GM19351 (cell line): ENCODE data around the gene KRTAP5-4.
"Not testable (repeated sequence)": the region's sequence is repeated elsewhere in the genome, so short reads cannot be mapped to it uniquely, and the experiment has no call there.

Experiments
- ATAC-seq: cut with Tn5 transposase; IDR thresholded peaks from one replicate; pipeline ENCODE4 v1.9.1; 2021; ENCODE audit warnings: mild to moderate bottlenecking, moderate library complexity; ENCODE audit not compliant: unreplicated experiment

Gene KRTAP5-4

DNA sequence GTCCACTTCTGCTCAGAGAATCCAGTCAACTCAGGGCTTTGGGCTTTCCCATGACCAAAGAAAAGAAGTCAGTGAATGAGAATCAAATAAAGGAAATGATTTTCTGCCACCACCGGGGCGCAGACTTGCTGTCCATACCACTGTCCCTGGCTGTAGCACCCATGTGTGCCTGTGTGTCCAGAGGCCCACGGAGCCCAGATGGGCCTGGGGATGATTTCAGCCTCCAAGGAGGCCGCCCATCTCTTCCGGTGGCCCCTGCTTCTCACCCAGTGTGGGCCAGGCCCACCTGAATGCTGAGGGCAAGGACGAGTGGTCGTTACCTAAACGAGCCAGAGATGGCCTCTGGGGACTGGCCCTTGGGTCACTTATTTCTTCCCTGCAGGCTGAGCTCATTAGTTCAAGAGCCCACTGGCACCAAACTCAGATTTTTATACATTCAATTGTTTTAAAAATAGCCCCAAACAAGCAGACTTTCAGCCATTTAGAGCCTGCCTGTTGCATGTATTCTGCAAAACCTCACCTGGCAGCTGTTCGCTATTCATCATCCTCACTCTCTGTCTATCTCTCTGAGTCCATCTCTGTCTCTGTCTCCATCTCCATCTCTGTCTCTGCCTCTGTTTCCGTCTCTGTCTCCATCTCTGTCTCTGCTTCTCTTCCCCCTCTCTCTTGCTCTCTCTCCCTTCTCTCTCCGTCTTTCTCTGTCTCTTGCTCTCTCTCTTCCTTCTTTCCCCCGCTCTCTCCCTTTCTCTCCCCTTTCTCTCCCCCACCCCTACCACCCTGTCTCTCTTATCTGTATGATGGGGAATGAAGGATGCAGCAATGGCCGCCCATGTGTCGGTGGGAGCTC, 31.8 kb upstream of the KRTAP5-4 start:
- no peak for ATAC-seq

DNA sequence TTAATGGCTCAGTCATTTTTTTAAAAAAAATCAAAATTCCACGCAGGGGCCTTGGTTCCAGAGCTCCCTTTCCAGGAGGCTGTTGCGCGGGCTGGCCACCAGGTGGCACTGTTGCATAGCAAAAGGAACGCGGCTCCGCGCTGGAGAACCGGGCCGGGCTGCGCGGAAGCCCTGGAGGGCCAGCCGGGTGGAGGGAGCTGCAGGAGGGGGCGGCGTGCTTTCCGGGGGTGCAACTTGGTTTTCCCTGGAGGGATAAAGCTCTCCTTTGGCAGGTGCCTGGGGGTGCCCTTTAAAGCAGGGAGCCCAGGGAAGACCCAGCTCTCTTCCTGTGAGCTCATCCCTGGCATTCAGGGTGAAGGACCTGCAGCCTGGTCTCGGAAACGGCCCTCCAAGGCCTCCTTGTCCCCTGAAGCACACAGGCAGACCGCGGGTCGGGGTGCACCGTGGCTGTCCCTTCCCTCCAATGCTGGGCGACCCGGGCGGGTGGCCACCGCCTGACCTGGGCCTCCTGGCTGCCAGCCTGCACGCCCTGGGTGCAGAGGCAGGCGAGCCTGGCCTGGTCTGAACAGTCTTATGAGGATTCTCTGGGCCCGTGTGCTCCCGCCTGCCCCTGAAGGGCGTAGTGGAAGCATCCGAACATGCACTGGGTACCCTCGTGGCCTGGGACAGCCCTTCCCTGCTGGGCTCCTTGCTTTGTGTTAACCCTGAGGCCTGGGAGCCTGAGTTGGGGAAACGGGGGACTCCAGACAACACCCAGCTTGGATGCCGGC, 31.0 kb upstream of the KRTAP5-4 start:
- ATAC-seq: no peak

DNA sequence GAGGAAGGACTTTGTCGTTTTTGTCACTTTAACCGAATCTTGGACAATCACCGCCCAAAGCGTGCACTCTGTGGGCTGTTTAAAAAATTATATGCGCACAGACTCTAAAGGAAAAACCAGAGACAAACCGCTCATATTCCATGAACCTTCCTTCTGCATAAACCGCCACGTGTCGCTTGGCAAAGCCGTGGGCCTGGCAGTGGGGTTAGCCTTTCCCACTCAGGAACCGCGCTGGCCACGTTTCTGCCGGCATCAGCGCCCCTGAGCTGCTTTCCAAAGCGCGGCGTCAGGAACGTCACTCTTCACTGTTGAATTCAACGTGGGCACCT, 30.5 kb upstream of the KRTAP5-4 start:
- ATAC-seq: no peak

DNA sequence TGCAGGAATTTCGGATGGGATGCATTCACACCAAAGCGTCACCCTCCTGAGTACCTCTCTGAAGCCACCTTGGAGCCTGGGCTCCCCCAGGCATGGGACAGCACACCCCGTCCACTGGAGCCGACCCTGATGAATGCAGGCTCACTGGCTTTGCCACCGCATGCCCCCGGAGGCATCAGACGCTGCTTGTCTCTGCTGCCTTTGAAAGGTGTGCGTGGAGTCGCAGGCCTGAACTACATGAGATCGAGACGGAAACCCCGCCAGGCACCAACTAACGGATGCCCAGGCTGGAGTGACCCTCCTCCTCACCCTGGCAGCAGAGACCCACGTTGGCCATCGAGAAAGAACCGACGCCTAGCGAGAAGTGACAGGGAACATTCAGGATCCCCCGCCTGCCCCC, 30.1 kb upstream of the KRTAP5-4 start:
- ATAC-seq: no peak

DNA sequence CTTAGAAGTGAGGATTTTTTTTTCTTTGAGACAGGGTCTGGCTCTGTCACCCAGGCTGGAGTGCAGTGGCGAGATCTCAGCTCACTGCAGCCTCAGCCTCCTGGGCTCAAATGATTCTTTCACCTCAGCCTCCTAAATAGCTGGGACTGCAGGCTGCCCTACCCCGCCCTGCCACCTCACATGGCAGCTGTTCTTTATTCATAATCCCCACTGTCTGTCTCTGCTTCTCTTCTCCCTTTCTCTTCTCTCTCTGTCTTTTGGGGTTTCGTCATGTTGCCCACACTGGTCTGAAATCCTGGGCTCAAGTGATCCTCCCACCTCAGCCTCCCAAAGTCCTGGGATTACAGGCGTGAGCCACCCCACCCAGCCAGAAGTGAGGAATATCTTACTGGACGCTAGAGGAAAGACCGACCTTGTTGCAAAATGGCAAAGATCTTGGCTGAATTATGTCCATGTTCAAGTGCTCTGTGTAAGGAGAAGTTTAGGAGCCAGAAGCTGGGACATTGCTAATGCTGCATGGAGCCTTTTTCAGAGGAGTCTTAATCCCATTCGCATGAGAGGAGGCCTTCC, 29.6 kb upstream of the KRTAP5-4 start:
- no peak for ATAC-seq

DNA sequence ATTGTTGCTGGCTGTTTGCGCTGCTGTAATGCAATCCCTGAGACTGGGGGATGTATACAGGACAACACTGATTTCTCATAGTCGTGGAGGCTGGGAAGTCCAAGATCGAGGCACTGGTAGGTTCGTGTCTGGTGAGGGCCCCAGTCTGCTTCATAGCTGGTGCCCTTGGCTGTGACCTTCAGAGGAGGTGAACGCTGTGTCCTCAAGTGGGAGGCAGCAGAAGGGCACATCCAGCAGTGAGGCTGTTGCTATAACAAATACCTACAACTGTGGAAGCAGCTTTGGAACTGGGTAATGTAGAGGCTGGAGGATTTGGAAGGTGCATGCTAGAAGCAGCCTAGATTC, 29.0 kb upstream of the KRTAP5-4 start:
- no peak for ATAC-seq

DNA sequence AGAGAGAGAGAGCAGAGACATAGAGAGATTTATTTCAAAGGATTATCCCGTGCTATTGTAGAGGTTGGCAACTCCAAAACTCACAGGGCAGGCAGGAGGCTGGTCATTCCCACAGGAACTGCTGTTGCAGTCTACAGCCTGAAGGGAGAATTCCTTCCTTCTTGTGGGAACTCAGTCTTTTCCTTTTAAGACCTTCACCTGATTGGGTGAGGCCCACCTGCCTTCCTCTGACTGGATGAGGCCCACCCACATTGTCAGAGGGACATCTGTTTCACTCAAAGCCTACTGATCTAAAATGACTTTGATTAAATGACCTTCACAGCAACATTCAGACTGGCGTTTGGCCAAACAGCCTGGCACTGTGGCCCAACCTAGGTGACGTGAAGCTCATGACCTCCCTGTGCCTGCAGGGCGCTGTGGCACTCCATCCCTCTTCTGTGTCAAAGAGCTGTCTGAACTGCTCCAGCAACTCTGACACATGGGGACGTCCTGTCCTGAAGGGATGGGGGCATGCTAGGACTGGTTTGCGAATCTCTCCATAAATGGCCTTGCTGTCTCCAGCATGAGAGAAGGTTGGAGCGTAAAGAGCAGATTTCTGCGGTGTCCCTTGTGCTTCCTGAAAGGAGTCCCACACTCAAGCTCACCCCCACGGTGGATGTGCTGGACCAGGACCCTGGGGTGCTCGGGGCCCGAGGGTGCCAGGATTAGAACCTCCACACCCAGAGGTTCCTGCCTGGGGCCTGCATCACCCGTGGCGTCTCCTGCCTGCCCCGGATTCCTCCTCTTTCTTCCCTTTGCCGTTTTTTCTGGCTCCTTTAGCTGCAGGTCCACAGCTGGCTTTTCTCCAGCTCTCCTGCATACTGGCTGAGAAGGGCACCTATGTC, 28.3 kb upstream of the KRTAP5-4 start:
- ATAC-seq: no peak

DNA sequence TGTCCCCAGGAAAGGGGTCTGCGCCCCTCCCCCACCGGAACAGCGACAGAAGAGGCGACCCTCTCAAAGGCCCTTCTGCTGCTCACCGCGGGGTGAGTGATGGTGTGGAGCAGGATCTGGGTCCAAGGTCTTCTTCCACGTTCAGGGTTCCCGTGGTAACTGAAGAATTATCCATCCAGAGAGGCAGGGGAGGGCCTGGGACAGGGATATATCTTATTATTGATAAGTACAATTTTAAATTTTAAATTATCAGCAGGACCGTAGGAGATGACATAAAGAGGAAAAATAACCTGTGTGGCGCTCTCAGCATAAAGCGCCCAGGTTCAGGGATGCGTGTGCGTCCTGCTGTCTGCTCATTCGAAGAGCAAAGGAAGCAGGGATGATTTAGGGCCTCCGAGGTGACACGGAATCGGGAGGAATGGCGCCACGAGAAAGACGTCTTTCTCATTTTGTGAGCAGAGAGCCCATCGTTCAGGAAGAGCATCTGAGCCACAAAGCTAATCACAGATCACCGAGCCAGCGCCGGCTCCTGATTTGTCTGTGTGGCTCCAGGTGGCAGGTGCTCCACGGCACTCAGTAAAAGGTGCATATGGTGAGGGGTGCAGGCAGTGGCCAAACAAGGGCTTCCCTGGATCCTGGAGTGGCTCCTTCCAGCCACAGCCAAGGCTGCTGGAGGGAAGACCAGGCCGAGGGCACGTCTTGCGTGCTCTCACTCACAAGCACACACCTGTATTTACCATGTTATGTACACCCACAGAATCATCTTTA, 26.9 kb upstream of the KRTAP5-4 start:
- no peak for ATAC-seq

DNA sequence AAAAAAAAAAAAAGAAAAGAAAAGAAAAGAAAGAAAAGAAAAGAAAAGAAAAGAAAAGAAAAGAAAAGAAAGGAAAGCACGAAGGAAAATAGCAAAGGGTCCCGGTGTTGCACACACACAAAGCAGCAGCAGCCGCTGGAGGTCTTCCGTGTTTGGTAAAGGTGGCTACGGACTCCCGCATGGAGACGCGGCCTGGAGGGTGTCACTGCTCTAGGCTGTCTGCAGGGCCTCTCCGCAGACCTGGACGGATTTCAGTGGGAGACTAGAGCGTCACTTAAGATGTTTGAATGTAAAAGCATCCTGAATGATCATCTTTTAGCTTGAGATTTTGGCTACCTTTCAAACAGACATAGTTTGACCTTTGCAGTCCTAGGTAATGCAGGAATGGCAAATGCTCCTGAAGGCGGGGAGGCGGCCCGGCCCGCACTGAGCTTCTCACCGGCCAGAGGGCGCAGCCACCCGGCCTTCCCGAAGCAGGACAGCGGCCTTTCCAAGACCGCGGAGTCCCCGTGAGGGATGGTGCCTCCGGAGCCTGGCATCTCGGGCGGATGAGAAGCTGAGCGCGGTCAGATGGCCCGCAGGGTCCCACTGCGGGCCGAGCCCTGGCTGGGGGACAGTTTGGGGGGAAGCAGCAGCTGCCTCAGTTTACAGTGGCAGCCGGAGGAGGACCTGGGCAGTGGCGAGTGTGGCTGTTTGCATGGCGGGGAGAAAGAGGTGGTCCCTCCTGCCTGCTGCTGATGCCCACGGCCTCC, 26.1 kb upstream of the KRTAP5-4 start:
- ATAC-seq: no peak

DNA sequence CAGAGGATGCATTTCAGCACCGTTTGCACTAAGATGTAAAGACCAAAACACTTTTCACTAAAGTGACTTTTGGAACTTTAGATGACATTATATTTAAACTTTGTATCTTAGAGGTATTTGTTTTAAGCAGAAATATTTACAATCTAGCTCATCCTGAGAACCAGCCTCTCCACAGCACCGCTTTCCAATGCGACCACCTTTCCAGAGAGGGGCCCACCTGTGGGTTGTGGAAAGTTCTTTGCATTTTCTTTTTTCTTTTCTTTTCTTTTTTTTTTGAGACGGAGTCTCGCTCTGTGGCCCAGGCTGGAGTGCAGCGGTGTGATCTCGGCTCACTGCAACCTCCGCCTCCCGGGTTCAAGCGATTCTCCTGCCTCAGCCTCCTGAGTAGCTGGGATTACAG, 24.6 kb upstream of the KRTAP5-4 start:
- not testable (repeated sequence) for ATAC-seq

DNA sequence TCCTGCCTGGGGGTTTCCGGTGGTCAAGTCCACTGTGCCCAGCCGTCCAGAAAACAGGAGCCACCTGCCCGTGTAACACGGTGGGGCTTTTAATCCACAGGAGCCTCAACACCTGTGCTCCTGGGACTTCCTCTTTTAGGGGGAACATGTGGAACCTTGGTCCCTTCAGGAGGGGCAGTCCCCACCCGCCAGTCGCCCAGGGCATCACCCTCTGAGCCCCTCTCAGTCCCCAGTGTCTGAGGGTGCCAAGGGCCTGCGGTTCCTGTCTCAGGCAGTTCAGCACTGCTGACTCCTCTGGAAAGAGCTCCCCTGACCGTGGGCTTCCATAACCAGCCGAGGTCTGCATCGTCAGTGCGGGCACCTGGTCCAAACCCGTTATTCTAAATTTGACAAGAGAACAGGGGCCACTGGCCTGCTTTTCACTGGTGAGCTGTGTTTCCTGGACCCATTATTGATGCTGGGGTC, 23.5 kb upstream of the KRTAP5-4 start:
- ATAC-seq: no peak

DNA sequence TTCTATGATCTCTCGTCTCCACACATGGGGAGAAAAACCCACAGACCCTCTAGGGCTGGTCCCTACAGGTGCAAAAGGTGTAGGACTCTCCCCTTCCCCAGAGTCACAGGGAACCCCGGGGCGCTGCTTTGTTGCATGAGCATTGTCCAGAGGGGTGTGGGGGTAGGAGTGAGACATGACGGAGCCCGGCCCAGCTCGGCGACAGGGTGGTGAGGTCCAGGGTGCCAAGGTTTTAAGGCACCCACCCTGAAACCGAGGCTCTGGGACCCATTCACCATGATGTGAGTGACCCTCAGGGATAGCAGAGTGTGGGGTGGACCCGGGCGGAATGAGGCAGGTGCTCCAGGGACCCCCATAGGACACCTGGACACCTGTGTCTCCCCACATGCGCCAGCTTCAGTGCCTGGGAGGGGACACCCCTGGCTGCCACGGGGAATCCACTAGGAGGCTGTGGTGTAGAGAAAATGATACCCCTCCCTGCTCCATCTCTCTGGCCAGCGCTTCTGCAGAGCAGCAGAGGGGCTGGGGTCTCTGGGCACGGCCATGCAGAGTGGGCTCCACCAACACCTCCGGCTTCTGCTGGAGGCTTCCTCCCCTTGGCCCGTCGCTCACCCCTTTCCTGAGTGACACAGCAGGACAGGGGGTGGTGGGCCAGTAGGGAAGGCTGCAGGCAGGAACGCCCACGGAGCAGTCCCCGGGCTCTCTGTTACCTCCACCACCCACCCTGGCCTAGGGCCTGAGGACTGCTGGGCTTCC, 22.8 kb upstream of the KRTAP5-4 start:
- ATAC-seq: no peak

DNA sequence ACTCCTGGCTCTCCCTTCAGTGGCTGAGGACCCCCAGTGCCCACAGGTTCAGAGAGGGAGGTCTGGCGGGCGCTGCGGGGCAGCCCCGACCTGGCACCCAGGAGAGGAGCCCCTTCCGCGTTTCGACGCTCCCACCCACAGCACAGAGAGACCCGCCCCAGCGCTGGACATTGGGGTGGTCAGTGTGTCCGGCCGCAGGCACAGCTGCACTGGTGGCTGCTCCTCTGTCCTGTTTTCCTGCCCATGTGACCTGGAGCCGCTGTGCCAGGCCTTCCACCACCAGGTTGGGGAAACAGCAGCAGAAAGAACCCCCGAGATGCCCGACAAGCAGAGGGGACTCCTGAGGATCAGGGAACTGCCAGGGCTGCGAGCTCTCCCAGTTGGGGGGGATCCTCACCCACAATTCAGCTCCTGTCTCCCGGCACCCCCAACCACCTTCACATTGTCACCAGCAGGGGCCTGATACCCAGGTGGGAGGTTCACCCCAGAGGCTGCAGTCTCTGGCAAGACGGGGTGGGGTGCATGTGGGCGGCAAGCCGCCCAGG, 21.3 kb upstream of the KRTAP5-4 start:
- ATAC-seq: no peak

DNA sequence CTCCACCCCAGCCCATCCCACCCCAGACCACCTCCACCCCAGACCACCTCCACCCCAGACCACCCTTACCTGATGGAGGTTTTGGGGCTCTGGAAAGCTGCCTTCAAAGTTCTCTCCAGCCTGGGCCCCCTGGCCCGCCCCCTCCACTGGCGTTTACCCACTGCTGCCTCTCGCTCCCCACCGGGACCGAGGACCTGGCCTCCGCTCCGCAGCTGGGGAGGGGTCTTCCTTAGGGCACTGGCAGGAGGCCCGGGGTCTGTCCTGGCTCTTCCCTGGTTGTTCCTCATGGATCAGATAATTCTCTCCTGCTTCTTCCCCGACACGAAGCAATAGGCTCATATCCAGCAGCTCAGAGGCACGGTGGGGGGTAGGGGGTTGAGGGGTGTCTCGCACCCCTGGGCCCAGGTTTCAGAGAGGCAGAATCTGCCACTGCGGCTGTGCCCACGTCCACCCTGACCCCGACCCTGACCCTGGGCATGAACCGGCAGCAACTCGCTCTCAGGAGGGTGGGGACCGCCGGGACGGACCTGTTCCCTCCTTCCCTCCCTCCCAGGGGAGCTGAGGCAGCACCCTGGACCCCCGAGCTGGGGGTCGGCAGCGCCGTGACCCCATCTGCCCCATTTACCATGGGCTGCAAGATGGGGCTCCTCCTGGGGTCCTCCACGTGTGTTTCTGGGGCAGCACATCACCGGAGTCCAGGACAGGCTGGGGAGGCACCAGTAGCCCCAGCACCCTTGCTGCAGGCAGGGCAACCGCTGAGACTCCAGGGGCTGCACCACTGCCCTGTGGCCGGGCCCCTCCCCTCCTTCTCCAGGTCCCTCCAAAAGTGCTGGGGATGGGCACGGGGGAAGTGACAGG, 20.6 kb upstream of the KRTAP5-4 start:
- ATAC-seq: no peak

DNA sequence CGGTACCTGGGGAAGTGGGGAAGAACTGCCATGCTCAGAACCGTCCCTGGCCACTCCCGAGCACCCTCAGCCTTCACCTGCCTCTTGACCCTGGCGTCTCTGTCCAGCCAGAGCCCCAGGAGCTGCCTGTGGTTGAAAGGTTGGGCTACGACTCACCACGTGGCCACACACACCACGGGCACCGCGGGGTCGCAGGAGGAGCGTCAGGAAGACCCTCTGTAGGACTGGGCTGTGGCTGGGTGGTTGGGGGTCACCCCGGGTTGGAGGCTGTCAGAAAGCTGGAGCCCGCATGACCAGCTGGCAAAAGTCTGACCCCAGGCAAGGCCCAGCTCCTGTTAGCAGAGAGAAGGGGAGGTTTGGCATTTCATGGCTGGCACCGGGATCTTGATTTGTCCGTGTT, 19.2 kb upstream of the KRTAP5-4 start:
- no peak for ATAC-seq

DNA sequence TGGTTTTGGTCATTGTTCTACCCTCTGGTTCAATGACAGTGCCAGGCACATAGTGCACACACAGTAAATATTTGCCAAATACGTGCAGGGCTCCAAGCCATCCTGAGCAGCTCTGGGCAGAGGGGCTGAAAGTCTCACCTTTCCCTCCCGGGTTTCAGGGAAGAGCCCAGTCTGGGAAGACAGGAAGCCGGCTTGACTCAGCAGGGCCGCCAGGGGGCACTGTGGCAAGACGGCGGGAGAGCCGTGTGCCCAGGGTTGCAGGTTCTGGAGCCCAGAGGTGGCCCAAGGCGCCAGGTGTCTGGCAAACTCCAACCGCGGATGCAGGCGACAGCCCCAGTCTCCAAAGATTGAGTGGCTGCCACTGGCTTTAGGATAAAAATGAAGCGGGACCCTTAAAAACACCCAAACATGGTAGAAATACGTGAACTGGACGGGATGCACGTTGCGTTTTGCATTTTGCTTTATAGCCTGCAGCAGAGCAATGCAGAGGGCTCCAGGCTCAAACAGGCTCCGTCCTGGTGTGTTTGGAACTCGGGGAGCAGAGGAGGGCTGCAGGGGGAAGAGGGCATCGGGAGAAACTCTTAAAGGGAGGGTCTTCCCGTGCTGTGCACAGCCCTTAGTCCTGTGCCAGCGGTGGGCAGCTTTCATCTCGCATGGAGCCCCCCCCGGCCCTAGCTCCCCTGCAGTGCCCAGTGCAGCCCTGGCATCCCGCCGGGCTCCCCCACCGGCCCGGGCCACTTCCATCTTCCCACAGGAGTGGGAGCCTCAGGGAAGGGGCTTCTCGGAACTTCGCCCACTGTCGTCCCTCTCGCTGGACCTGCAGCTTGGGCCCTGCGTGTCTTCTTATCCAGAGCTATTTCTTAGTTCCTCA, 18.4 kb upstream of the KRTAP5-4 start:
- no peak for ATAC-seq

DNA sequence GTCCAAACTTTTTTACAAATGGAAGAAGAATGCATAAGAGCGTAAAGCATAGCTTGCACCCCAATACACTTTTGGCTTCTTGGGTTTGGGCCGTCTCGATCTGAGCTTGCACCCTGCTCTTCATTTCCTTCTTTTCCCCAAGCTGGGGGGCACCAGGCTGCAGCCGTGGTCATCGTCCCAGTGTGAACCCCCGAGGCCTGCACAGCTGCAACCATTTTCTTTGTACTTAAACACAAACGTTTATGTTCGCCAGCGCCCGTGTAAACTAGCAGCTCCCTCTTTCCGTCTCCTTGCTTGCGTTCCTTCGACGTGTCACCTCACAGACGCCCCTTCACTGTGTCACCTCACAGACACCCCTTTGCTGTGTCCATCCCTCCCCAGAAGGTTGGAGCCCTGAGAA, 17.7 kb upstream of the KRTAP5-4 start:
- ATAC-seq: no peak
